MV-4-11 (cell line): ENCODE data around the gene ASB2.

Experiments
- DNase-seq: peaks from one replicate; lab custom pipeline; 2025; lab: John Stamatoyannopoulos, UW

The ASB2 gene

GRCh38 chr14:93950948-93951634 is 25.3 kb downstream of the ASB2 start:
- no peak for DNase-seq

- DNase-seq: no peak
Observed at GRCh38 chr14:93949511-93950075, 26.8 kb downstream of the ASB2 start.

- DNase-seq: no peak
Observed at GRCh38 chr14:93947282-93947681, 29.1 kb downstream of the ASB2 start.

GRCh38 chr14:93946541-93947090 is 29.8 kb downstream of the ASB2 start:
- no peak for DNase-seq

GRCh38 chr14:93946104-93946503 is 30.3 kb downstream of the ASB2 start:
- no peak for DNase-seq

- no peak for DNase-seq
Observed at GRCh38 chr14:93945070-93945399, 31.3 kb downstream of the ASB2 start.

GRCh38 chr14:93944348-93945069 is 31.9 kb downstream of the ASB2 start:
- DNase-seq: no peak

- no peak for DNase-seq
Observed at GRCh38 chr14:93943930-93944329, 32.4 kb downstream of the ASB2 start.

- no peak for DNase-seq
Observed at GRCh38 chr14:93943052-93943451, 33.3 kb downstream of the ASB2 start.

- peak; percentile 26 for DNase-seq
Observed at GRCh38 chr14:93941293-93941910, 35.0 kb downstream of the ASB2 start.

GRCh38 chr14:93940437-93940836 is 35.9 kb downstream of the ASB2 start:
- DNase-seq: peak; percentile 16

- peak; percentile 58 for DNase-seq
Observed at GRCh38 chr14:93939304-93940229, 36.8 kb downstream of the ASB2 start.

- DNase-seq: peak; percentile 27
Observed at GRCh38 chr14:93938751-93939303, 37.5 kb downstream of the ASB2 start.

GRCh38 chr14:93937519-93937918 is 38.9 kb downstream of the ASB2 start:
- DNase-seq: no peak

- no peak for DNase-seq
Observed at GRCh38 chr14:93936926-93937325, 39.4 kb downstream of the ASB2 start.

- DNase-seq: peak; percentile 6
Observed at GRCh38 chr14:93936245-93936644, 40.1 kb downstream of the ASB2 start.

- DNase-seq: no peak
Observed at GRCh38 chr14:93935213-93935612, 41.2 kb downstream of the ASB2 start.

GRCh38 chr14:93932642-93933041 is 43.7 kb downstream of the ASB2 start:
- no peak for DNase-seq

- no peak for DNase-seq
Observed at GRCh38 chr14:93930989-93931307, 45.4 kb downstream of the ASB2 start.

GRCh38 chr14:93930296-93930988 is 45.9 kb downstream of the ASB2 start:
- no peak for DNase-seq

GRCh38 chr14:93929657-93930056 is 46.7 kb downstream of the ASB2 start:
- DNase-seq: no peak
